Endothelial cell of umbilical vein (primary cell): ENCODE measurements around the gene DPP6. TPM values are rescaled to one million over a fixed set of nuclear protein-coding genes. Genes with fewer than 3 reads are reported as not detected.

ENCODE experiments used
- BruUV-seq: library from RNA; stranded (reverse); fragments of 400-500 nt; replicated peaks from 2 replicates; lab custom pipeline; 2021; lab: Mats Ljungman, UMichigan
- CTCF ChIA-PET: fragments of 300-600, 350-600 bp; sonication (Branson Sonifier 250); formaldehyde crosslinking; loops from one replicate; lab custom pipeline; 2021; ENCODE audit warnings: antibody characterized with exemption, inconsistent platforms; lab: Charles Lee
- POLR2A ChIA-PET: fragments of 300-600, 350-600 bp; sonication (Branson Sonifier 250); formaldehyde crosslinking; loops from one replicate; lab custom pipeline; 2021; ENCODE audit warnings: antibody characterized with exemption, inconsistent platforms; lab: Charles Lee
- DNase-seq: peaks from one replicate; pipeline ENCODE4 v3.0.0-alpha.2; 2011; ENCODE audit warnings: low read depth, low spot score
- FAIRE-seq: peaks from 2 replicates; lab custom pipeline; 2011; peaks lifted over from hg19 to GRCh38; lab: Jason Lieb, UNC
- H2AFZ ChIP-seq: 2 replicates; pipeline ENCODE4 v1.6.0; 2012; ENCODE audit warnings: low read depth, low read length, control low read depth, inconsistent platforms
- H3K27ac ChIP-seq: 2 replicates; pipeline ENCODE4 v1.5.1; 2011; ENCODE audit warnings: low read depth, mild to moderate bottlenecking, control low read depth, low read length, moderate library complexity; ENCODE audit not compliant: insufficient read depth
- H3K27me3 ChIP-seq, 2 experiments: 2 replicates each; pipeline versions ENCODE4 v1.6.0 to v1.6.1; 2011; ENCODE audit warnings: low read length in 2 of 2, mixed read lengths in 1 of 2; ENCODE audit not compliant: control insufficient read depth in 2 of 2, insufficient read depth in 2 of 2
- H3K36me3 ChIP-seq, 2 experiments: 2 replicates in 1 of 2; 3 replicates in 1 of 2; pipeline ENCODE4 v1.5.1; 2011; ENCODE audit warnings: low read length in 2 of 2, mild to moderate bottlenecking in 1 of 2, moderate library complexity in 1 of 2; ENCODE audit not compliant: control insufficient read depth in 2 of 2, insufficient read depth in 2 of 2; ENCODE audit errors: extremely low read depth in 1 of 2
- H3K4me1 ChIP-seq: 3 replicates; pipeline ENCODE4 v1.5.1; 2011; ENCODE audit warnings: mild to moderate bottlenecking, low read length; ENCODE audit not compliant: control insufficient read depth, insufficient read depth; ENCODE audit errors: extremely low read depth
- H3K4me2 ChIP-seq: 2 replicates; pipeline ENCODE4 v1.6.1; 2011; ENCODE audit warnings: low read length, control low read depth, mixed read lengths; ENCODE audit not compliant: insufficient read depth
- H3K4me3 ChIP-seq, 3 experiments: fragments of 200-600 bp in 1 of 3; sonication (generic), shearing (Covaris generic) in 1 of 3; replicated peaks in 1 of 3; 2 replicates each; pipeline ENCODE4 v1.5.1; 2011 to 2016; ENCODE audit warnings: control low read depth in 3 of 3, low read length in 3 of 3, mild to moderate bottlenecking in 2 of 3, inconsistent platforms in 1 of 3, low read depth in 1 of 3, moderate library complexity in 1 of 3; ENCODE audit not compliant: insufficient read depth in 1 of 3
- H3K79me2 ChIP-seq: 2 replicates; pipeline ENCODE4 v1.6.0; 2012; ENCODE audit warnings: low read length, inconsistent platforms; ENCODE audit not compliant: control insufficient read depth, insufficient read depth
- H3K9ac ChIP-seq: replicated peaks from 2 replicates; pipeline ENCODE3; 2011; ENCODE audit warnings: low read length, control low read depth; ENCODE audit not compliant: insufficient read depth; ENCODE audit errors: extremely low read depth
- H3K9me1 ChIP-seq: replicated peaks from 3 replicates; pipeline ENCODE4 v1.6.0; 2011; ENCODE audit warnings: mild to moderate bottlenecking, low read length; ENCODE audit not compliant: control insufficient read depth, insufficient read depth; ENCODE audit errors: extremely low read depth
- H3K9me3 ChIP-seq: replicated peaks from 2 replicates; pipeline ENCODE4 v1.5.1; 2012; ENCODE audit warnings: low read length, inconsistent platforms; ENCODE audit not compliant: control insufficient read depth, insufficient read depth
- H4K20me1 ChIP-seq: replicated peaks from 2 replicates; pipeline ENCODE3; 2011; ENCODE audit warnings: mild to moderate bottlenecking, low read length; ENCODE audit not compliant: control insufficient read depth, insufficient read depth; ENCODE audit errors: extremely low read depth
- CTCF ChIP-seq, 2 donors: IDR thresholded peaks; 1 replicate in 1 of 2; 2 replicates in 1 of 2; pipeline ENCODE4 v1.5.1; 2011; ENCODE audit warnings: low read length in 2 of 2, mild to moderate bottlenecking in 2 of 2, moderate library complexity in 2 of 2, control low read depth in 1 of 2, inconsistent platforms in 1 of 2, low read depth in 1 of 2; ENCODE audit not compliant: insufficient read depth in 1 of 2; ENCODE audit errors: extremely low read depth in 1 of 2
- EZH2 ChIP-seq: IDR thresholded peaks from 2 replicates; pipeline ENCODE4 v1.6.1; 2012; ENCODE audit warnings: borderline replicate concordance, low read depth, mild to moderate bottlenecking, moderate library complexity, low read length, inconsistent platforms; ENCODE audit not compliant: severe bottlenecking
- FOS ChIP-seq: IDR thresholded peaks from 2 replicates; pipeline ENCODE4 v1.6.1; 2011; ENCODE audit warnings: mild to moderate bottlenecking, low read length, moderate library complexity, borderline replicate concordance; ENCODE audit not compliant: insufficient read depth
- GATA2 ChIP-seq: IDR thresholded peaks from 2 replicates; pipeline ENCODE4 v1.7.0; 2011; ENCODE audit warnings: low read depth, mild to moderate bottlenecking, moderate library complexity, mixed read lengths, low read length; ENCODE audit not compliant: insufficient read length, insufficient read depth
- JUN ChIP-seq: IDR thresholded peaks from 2 replicates; pipeline ENCODE4 v1.6.1; 2011; ENCODE audit warnings: borderline replicate concordance, low read depth; ENCODE audit not compliant: insufficient read length, insufficient read depth
- MAX ChIP-seq: IDR thresholded peaks from 2 replicates; pipeline ENCODE4 v1.6.1; 2011; ENCODE audit not compliant: insufficient read depth, insufficient read length
- MYC ChIP-seq: IDR thresholded peaks from one replicate; pipeline ENCODE4 v1.6.1; 2011; ENCODE audit warnings: mild to moderate bottlenecking, low read depth, low read length
- POLR2A ChIP-seq: IDR thresholded peaks from 2 replicates; pipeline ENCODE4 v1.6.1; 2012; ENCODE audit warnings: low read depth, mild to moderate bottlenecking, control low read depth, low read length
- POLR2AphosphoS5 ChIP-seq: IDR thresholded peaks from 2 replicates; pipeline ENCODE4 v1.6.1; 2012; ENCODE audit warnings: low read depth, mild to moderate bottlenecking, control low read depth, low read length, moderate library complexity; ENCODE audit not compliant: insufficient read depth
- dilution Hi-C: fragments of 300-500 bp; cut with MboI; formaldehyde crosslinking; loops from one replicate; pipeline ENCODE4 v1.15.0; 2019; ENCODE audit warnings: low sequenced_read_pairs; ENCODE audit not compliant: extremely low pct_ligation_motif_present
- intact Hi-C: fragments of 100-400 bp; cut with micrococcal nuclease; formaldehyde crosslinking; loops from one replicate; pipeline ENCODE4 v1.10.0; 2022
- polyA plus RNA-seq, 4 experiments: library from polyadenylated mRNA; depleted of rRNA in 3 of 4; stranded (reverse) in 3 of 4; unstranded in 1 of 4; fragments of >200 nt; gene quantifications; 2 replicates each; pipeline versions ENCODE4 v1.2.1 to v1.2.3, GENCODE V29; 2011 to 2012; ENCODE audit warnings: missing spikeins in 1 of 4
- total RNA-seq: library from RNA; stranded (reverse); gene quantifications from 2 replicates; pipeline ENCODE4 v1.2.3, GENCODE V29; 2021

DPP6 gene
- total and polyA plus RNA-seq, 2 donors (not counting 3 experiments of a cell fraction or from before 2014, with no cell fraction given) = not detected

- Histone ChIP-seq H2AFZ (no peak overlapping the region), H3K4me3 (no peak overlapping the region), H4K20me1 (no peaks in the 10 kb centered on the region), H3K9ac (no peak overlapping the region), H3K4me2 (no peak overlapping the region), H3K27ac (no peak overlapping the region), H3K36me3 (no peaks in the 10 kb centered on the region), H3K79me2 (no peaks in the 10 kb centered on the region), H3K4me1 (no peaks in the 10 kb centered on the region), H3K27me3 (no peaks in the 10 kb centered on the region), H3K9me3 (peaks cover 2% of the 10 kb centered on the region), H3K9me1 (no peaks in the 10 kb centered on the region)
- FAIRE-seq = no peak
- no TSS peak for BruUV-seq
- TF ChIP-seq MYC (no peak), EZH2 (no peak), POLR2A (no peak), GATA2 (no peak), JUN (no peak), CTCF (IDR thresholded peaks at IDR 0.05; ENCODE audit: extremely low read depth in 1 of 2, insufficient read depth in 1 of 2, low read depth in 1 of 2, low read length in 2 of 2) (no peak), FOS (no peak), MAX (no peak), POLR2AphosphoS5 (no peak)
- POLR2A ChIA-PET = no interaction called here
- dilution Hi-C loops = no loop called here
- CTCF ChIA-PET = no interaction called here
- no peak for DNase-seq
- intact Hi-C loops = no loop called here
These were observed 333.0 kb downstream of the DPP6 start for GRCh38 chr7:154385214-154385613.
